HEK293T (cell line): ENCODE data around the gene SH2D1B.

ENCODE experiments used
- CTCF ChIA-PET: fragments of 350-600 bp; formaldehyde crosslinking; extraction: SDS; loops from one replicate; lab custom pipeline; 2021; ENCODE audit warnings: antibody characterized with exemption, inconsistent platforms; lab: Yijun Ruan, JAX
- POLR2A ChIA-PET: fragments of 350-600 bp; formaldehyde crosslinking; extraction: SDS; loops from one replicate; lab custom pipeline; 2020; ENCODE audit warnings: antibody characterized with exemption, inconsistent platforms; lab: Yijun Ruan, JAX
- DNase-seq: peaks from one replicate; pipeline ENCODE4 v3.0.0; 2012; ENCODE audit warnings: mixed read lengths; ENCODE audit errors: extremely low spot score
- ARNT ChIP-seq: fragments of 450-650 bp; IDR thresholded peaks from 2 replicates; pipeline ENCODE4 v1.6.1; 2017; ENCODE audit warnings: mild to moderate bottlenecking
- BHLHE40 ChIP-seq: fragments of 450-650 bp; IDR thresholded peaks from 2 replicates; pipeline ENCODE4 v1.6.1; 2016; ENCODE audit warnings: mild to moderate bottlenecking, moderate library complexity, borderline replicate concordance
- CTBP1 ChIP-seq: fragments of 450-650 bp; IDR thresholded peaks from 2 replicates; pipeline ENCODE4 v1.6.1; 2016; ENCODE audit warnings: borderline replicate concordance
- ELF4 ChIP-seq: fragments of 450-650 bp; IDR thresholded peaks from 2 replicates; pipeline ENCODE4 v1.6.1; 2017; ENCODE audit warnings: antibody characterized with exemption
- FOXA1 ChIP-seq: fragments of 450-650 bp; IDR thresholded peaks from 2 replicates; pipeline ENCODE4 v1.6.1; 2016; ENCODE audit warnings: mild to moderate bottlenecking
- FOXK2 ChIP-seq: fragments of 450-650 bp; IDR thresholded peaks from 2 replicates; pipeline ENCODE4 v1.6.1; 2016; ENCODE audit warnings: mild to moderate bottlenecking
- FOXM1 ChIP-seq: fragments of 450-650 bp; IDR thresholded peaks from 2 replicates; pipeline ENCODE4 v1.6.1; 2017; ENCODE audit warnings: mild to moderate bottlenecking, borderline replicate concordance
- HDGF ChIP-seq: fragments of 450-650 bp; IDR thresholded peaks from 2 replicates; pipeline ENCODE4 v1.6.1; 2017; ENCODE audit warnings: antibody characterized with exemption, borderline replicate concordance
- L3MBTL2 ChIP-seq: fragments of 450-650 bp; conservative IDR thresholded peaks from 2 replicates; pipeline ENCODE4 v1.6.1; 2016; ENCODE audit warnings: mild to moderate bottlenecking
- LEF1 ChIP-seq: fragments of 450-650 bp; IDR thresholded peaks from 2 replicates; pipeline ENCODE4 v1.6.1; 2017; ENCODE audit warnings: mild to moderate bottlenecking, borderline replicate concordance
- NFRKB ChIP-seq: fragments of 450-650 bp; IDR thresholded peaks from 2 replicates; pipeline ENCODE4 v1.6.1; 2016; ENCODE audit warnings: mild to moderate bottlenecking, moderate library complexity
- PKNOX1 ChIP-seq: fragments of 450-650 bp; IDR thresholded peaks from 2 replicates; pipeline ENCODE4 v1.6.1; 2016
- SP1 ChIP-seq: fragments of 450-650 bp; IDR thresholded peaks from 2 replicates; pipeline ENCODE4 v1.6.1; 2017
- SUZ12 ChIP-seq: fragments of 450-650 bp; IDR thresholded peaks from 2 replicates; pipeline ENCODE4 v1.6.1; 2016; ENCODE audit warnings: mild to moderate bottlenecking
- TARDBP ChIP-seq: fragments of 450-650 bp; IDR thresholded peaks from 2 replicates; pipeline ENCODE4 v1.6.1; 2016
- ZNF384 ChIP-seq: fragments of 450-650 bp; IDR thresholded peaks from 2 replicates; pipeline ENCODE4 v1.6.1; 2016

SH2D1B gene

GRCh38 chr1:162390396-162391185 is 21.3 kb downstream of the SH2D1B start:
- ChIA-PET POLR2A (no interaction called here), CTCF (interaction anchor here (0.7 to 0.9 kb wide), 2 partner anchors 9 to 353 kb away, joined by 3 to 4 read pairs; no protein-coding TSS in a partner anchor)
- TF ChIP-seq FOXK2: no peak
- no peak for TF ChIP-seq ZNF384
- TF ChIP-seq SUZ12: no peak
- TF ChIP-seq FOXM1: no peak
- TF ChIP-seq LEF1: no peak
- TF ChIP-seq BHLHE40: no peak
- no peak for TF ChIP-seq ARNT
- no peak for TF ChIP-seq NFRKB
- no peak for TF ChIP-seq SP1
- no peak for TF ChIP-seq HDGF
- no peak for TF ChIP-seq ELF4
- no peak for TF ChIP-seq FOXA1
- TF ChIP-seq PKNOX1: no peak
- no peak for TF ChIP-seq CTBP1
- TF ChIP-seq TARDBP: no peak
- TF ChIP-seq L3MBTL2: no peak
- no peak for DNase-seq

- DNase-seq: no peak
- ChIA-PET CTCF (no interaction called here), POLR2A (no interaction called here)
- TF ChIP-seq BHLHE40 (no peak), ZNF384 (no peak), FOXK2 (no peak), ELF4 (no peak)
Observed at GRCh38 chr1:162389971-162390370, 22.0 kb downstream of the SH2D1B start.

- CTCF ChIA-PET: interaction anchor here (0.6 kb wide), 1 partner anchor 116 kb away, joined by 3 read pairs; no protein-coding TSS in a partner anchor
- POLR2A ChIA-PET: no interaction called here
- DNase-seq: no peak
- TF ChIP-seq L3MBTL2 (no peak), ZNF384 (no peak), ARNT (no peak), ELF4 (no peak), SP1 (no peak), FOXA1 (no peak), LEF1 (no peak), FOXM1 (no peak), BHLHE40 (no peak), CTBP1 (no peak), FOXK2 (no peak), TARDBP (no peak), NFRKB (no peak), HDGF (no peak), PKNOX1 (no peak), SUZ12 (no peak)
Observed at GRCh38 chr1:162389021-162389818, 22.7 kb downstream of the SH2D1B start.

GRCh38 chr1:162388615-162389014 is 23.3 kb downstream of the SH2D1B start:
- POLR2A ChIA-PET: no interaction called here
- TF ChIP-seq FOXA1 (no peak), CTBP1 (no peak), ARNT (no peak), FOXM1 (no peak), LEF1 (no peak), PKNOX1 (no peak), ELF4 (no peak), SUZ12 (no peak), ZNF384 (no peak), FOXK2 (no peak), HDGF (no peak), BHLHE40 (no peak), L3MBTL2 (no peak)
- no peak for DNase-seq
- CTCF ChIA-PET: interaction anchor here (0.6 kb wide), 1 partner anchor 116 kb away, joined by 3 read pairs; no protein-coding TSS in a partner anchor

GRCh38 chr1:162388083-162388594 is 23.8 kb downstream of the SH2D1B start:
- DNase-seq: no peak
- CTCF ChIA-PET: no interaction called here
- TF ChIP-seq ELF4 (no peak), SP1 (no peak), L3MBTL2 (no peak), LEF1 (no peak), CTBP1 (no peak), NFRKB (no peak), BHLHE40 (no peak), ARNT (no peak), HDGF (no peak), ZNF384 (no peak), FOXA1 (no peak), PKNOX1 (no peak), SUZ12 (no peak), FOXK2 (no peak), TARDBP (no peak), FOXM1 (no peak)
- POLR2A ChIA-PET: no interaction called here
